NOMO-1 treated with dmso at 0.1 percent for 144 hours (cell line): Measurements from ENCODE around the gene CACNA1I.

Source experiments
- DNase-seq: peaks from one replicate; lab custom pipeline; 2025; ENCODE audit not compliant: unreplicated experiment; lab: John Stamatoyannopoulos, UW

Gene CACNA1I

GRCh38 chr22:39567135-39567946 lies 3.2 kb upstream of the CACNA1I start:
- DNase-seq, result no peak

- no peak for DNase-seq
These were observed 2.1 kb upstream of the CACNA1I start for GRCh38 chr22:39568278-39568981.

- DNase-seq, result no peak
These were observed 1.5 kb upstream of the CACNA1I start for GRCh38 chr22:39569066-39569465.

- no peak for DNase-seq
These were observed 327 bp upstream of the CACNA1I start for GRCh38 chr22:39570226-39570625.

- no peak for DNase-seq
These were observed 985 bp downstream of the CACNA1I start for GRCh38 chr22:39571538-39571937.

- DNase-seq, result no peak
These were observed 4.4 kb downstream of the CACNA1I start for GRCh38 chr22:39574779-39575551.

- DNase-seq, result no peak
These were observed 4.9 kb downstream of the CACNA1I start for GRCh38 chr22:39575552-39575825.

- no peak for DNase-seq
These were observed 5.5 kb downstream of the CACNA1I start for GRCh38 chr22:39576027-39576426.

- DNase-seq, result no peak
These were observed 6.8 kb downstream of the CACNA1I start for GRCh38 chr22:39577366-39577765.

GRCh38 chr22:39577900-39578299 lies 7.3 kb downstream of the CACNA1I start:
- no peak for DNase-seq

GRCh38 chr22:39580006-39580441 lies 9.5 kb downstream of the CACNA1I start:
- no peak for DNase-seq

GRCh38 chr22:39580795-39581194 lies 10.2 kb downstream of the CACNA1I start:
- no peak for DNase-seq

- DNase-seq, result no peak
These were observed 10.8 kb downstream of the CACNA1I start for GRCh38 chr22:39581303-39581702.

GRCh38 chr22:39583066-39583667 lies 12.6 kb downstream of the CACNA1I start:
- no peak for DNase-seq

- DNase-seq, result no peak
These were observed 19.3 kb downstream of the CACNA1I start for GRCh38 chr22:39589875-39590274.

- no peak for DNase-seq
These were observed 21.8 kb downstream of the CACNA1I start for GRCh38 chr22:39592081-39593065.

GRCh38 chr22:39593066-39593930 lies 22.7 kb downstream of the CACNA1I start:
- DNase-seq, result no peak

- DNase-seq, result no peak
These were observed 23.4 kb downstream of the CACNA1I start for GRCh38 chr22:39593931-39594285.

- no peak for DNase-seq
These were observed 23.9 kb downstream of the CACNA1I start for GRCh38 chr22:39594411-39594810.
